ENCODE data around the gene ESYT2.
"Not testable (repeated sequence)": the region's sequence is repeated elsewhere in the genome, so short reads cannot be mapped to it uniquely, and the experiment has no call there.

The ESYT2 gene

GRCh38 chr7:158867214-158867984 is 38.1 kb upstream of the ESYT2 start:
- Histone ChIP-seq H3K4me3 (ENCODE audit: insufficient read length, low read depth) (no peak overlapping the region), H3K36me3 (ENCODE audit: insufficient read depth, insufficient read length, low read length) (peaks cover 14% of the 10 kb centered on the region), H3K9ac (ENCODE audit: insufficient read length, low read depth) (no peak overlapping the region), H3K4me1 (ENCODE audit: insufficient read depth, insufficient read length) (no peaks in the 10 kb centered on the region), H3K27me3 (ENCODE audit: insufficient read depth, insufficient read length) (no peaks in the 10 kb centered on the region), H3K9me3 (ENCODE audit: insufficient read depth, low read length) (no peaks in the 10 kb centered on the region)
- TF ChIP-seq ZNF274 (IDR thresholded peaks at IDR 0.05; ENCODE audit: low read depth, low read length): no peak
- no peak for TF ChIP-seq YY1 (IDR thresholded peaks at IDR 0.05; ENCODE audit: insufficient read depth, insufficient read length)
- TF ChIP-seq SUZ12 (IDR thresholded peaks at IDR 0.05; ENCODE audit: extremely low read depth, insufficient read depth, insufficient read length): no peak
- DNase-seq (ENCODE audit: low read depth, low spot score): no peak

- no peaks in the 10 kb centered on the region for H3K27me3 ChIP-seq (ENCODE audit: insufficient read depth, insufficient read length)
- H3K36me3 ChIP-seq (ENCODE audit: insufficient read depth, insufficient read length, low read length): peaks cover 12% of the 10 kb centered on the region
- TF ChIP-seq YY1 (IDR thresholded peaks at IDR 0.05; ENCODE audit: insufficient read depth, insufficient read length) (no peak), SUZ12 (IDR thresholded peaks at IDR 0.05; ENCODE audit: extremely low read depth, insufficient read depth, insufficient read length) (no peak), ZNF274 (IDR thresholded peaks at IDR 0.05; ENCODE audit: low read depth, low read length) (no peak)
- H3K4me3 ChIP-seq (ENCODE audit: insufficient read length, low read depth): no peak overlapping the region
- H3K9ac ChIP-seq (ENCODE audit: insufficient read length, low read depth): no peak overlapping the region
- DNase-seq (ENCODE audit: low read depth, low spot score): no peak
- H3K9me3 ChIP-seq (ENCODE audit: insufficient read depth, low read length): no peaks in the 10 kb centered on the region
- H3K4me1 ChIP-seq (ENCODE audit: insufficient read depth, insufficient read length): peaks cover 2% of the 10 kb centered on the region
These were observed 36.7 kb upstream of the ESYT2 start for GRCh38 chr7:158865977-158866376.

GRCh38 chr7:158865462-158865922 is 36.2 kb upstream of the ESYT2 start:
- Histone ChIP-seq H3K4me1 (ENCODE audit: insufficient read depth, insufficient read length) (peaks cover 2% of the 10 kb centered on the region), H3K27me3 (ENCODE audit: insufficient read depth, insufficient read length) (no peaks in the 10 kb centered on the region), H3K4me3 (ENCODE audit: insufficient read length, low read depth) (no peak overlapping the region), H3K9ac (ENCODE audit: insufficient read length, low read depth) (no peak overlapping the region), H3K36me3 (ENCODE audit: insufficient read depth, insufficient read length, low read length) (peaks cover 9% of the 10 kb centered on the region), H3K9me3 (ENCODE audit: insufficient read depth, low read length) (no peaks in the 10 kb centered on the region)
- DNase-seq (ENCODE audit: low read depth, low spot score): no peak
- TF ChIP-seq ZNF274 (IDR thresholded peaks at IDR 0.05; ENCODE audit: low read depth, low read length): no peak
- TF ChIP-seq SUZ12 (IDR thresholded peaks at IDR 0.05; ENCODE audit: extremely low read depth, insufficient read depth, insufficient read length): no peak
- TF ChIP-seq YY1 (IDR thresholded peaks at IDR 0.05; ENCODE audit: insufficient read depth, insufficient read length): no peak

- no peak overlapping the region for H3K9ac ChIP-seq (ENCODE audit: insufficient read length, low read depth)
- peaks cover 2% of the 10 kb centered on the region for H3K4me1 ChIP-seq (ENCODE audit: insufficient read depth, insufficient read length)
- DNase-seq (ENCODE audit: low read depth, low spot score): no peak
- no peak for TF ChIP-seq YY1 (IDR thresholded peaks at IDR 0.05; ENCODE audit: insufficient read depth, insufficient read length)
- no peak for TF ChIP-seq SUZ12 (IDR thresholded peaks at IDR 0.05; ENCODE audit: extremely low read depth, insufficient read depth, insufficient read length)
- TF ChIP-seq ZNF274 (IDR thresholded peaks at IDR 0.05; ENCODE audit: low read depth, low read length): no peak
- H3K27me3 ChIP-seq (ENCODE audit: insufficient read depth, insufficient read length): no peaks in the 10 kb centered on the region
- H3K36me3 ChIP-seq (ENCODE audit: insufficient read depth, insufficient read length, low read length): peaks cover 8% of the 10 kb centered on the region
- no peaks in the 10 kb centered on the region for H3K9me3 ChIP-seq (ENCODE audit: insufficient read depth, low read length)
- H3K4me3 ChIP-seq (ENCODE audit: insufficient read length, low read depth): no peak overlapping the region
These were observed 35.5 kb upstream of the ESYT2 start for GRCh38 chr7:158864833-158865232.

- peaks cover 5% of the 10 kb centered on the region for H3K36me3 ChIP-seq (ENCODE audit: insufficient read depth, insufficient read length, low read length)
- H3K9ac ChIP-seq (ENCODE audit: insufficient read length, low read depth): no peak overlapping the region
- H3K9me3 ChIP-seq (ENCODE audit: insufficient read depth, low read length): no peaks in the 10 kb centered on the region
- DNase-seq (ENCODE audit: low read depth, low spot score): no peak
- no peak for TF ChIP-seq YY1 (IDR thresholded peaks at IDR 0.05; ENCODE audit: insufficient read depth, insufficient read length)
- no peak for TF ChIP-seq ZNF274 (IDR thresholded peaks at IDR 0.05; ENCODE audit: low read depth, low read length)
- no peak for TF ChIP-seq SUZ12 (IDR thresholded peaks at IDR 0.05; ENCODE audit: extremely low read depth, insufficient read depth, insufficient read length)
- H3K27me3 ChIP-seq (ENCODE audit: insufficient read depth, insufficient read length): no peaks in the 10 kb centered on the region
- peaks cover 2% of the 10 kb centered on the region for H3K4me1 ChIP-seq (ENCODE audit: insufficient read depth, insufficient read length)
- H3K4me3 ChIP-seq (ENCODE audit: insufficient read length, low read depth): no peak overlapping the region
These were observed 35.2 kb upstream of the ESYT2 start for GRCh38 chr7:158864507-158864820.

- Histone ChIP-seq H3K4me3 (ENCODE audit: insufficient read length, low read depth) (no peak overlapping the region), H3K36me3 (ENCODE audit: insufficient read depth, insufficient read length, low read length) (peaks cover 5% of the 10 kb centered on the region), H3K27me3 (ENCODE audit: insufficient read depth, insufficient read length) (no peaks in the 10 kb centered on the region), H3K4me1 (ENCODE audit: insufficient read depth, insufficient read length) (peaks cover 5% of the 10 kb centered on the region), H3K9me3 (ENCODE audit: insufficient read depth, low read length) (no peaks in the 10 kb centered on the region), H3K9ac (ENCODE audit: insufficient read length, low read depth) (no peak overlapping the region)
- DNase-seq (ENCODE audit: low read depth, low spot score): no peak
- TF ChIP-seq ZNF274 (IDR thresholded peaks at IDR 0.05; ENCODE audit: low read depth, low read length) (no peak), SUZ12 (IDR thresholded peaks at IDR 0.05; ENCODE audit: extremely low read depth, insufficient read depth, insufficient read length) (no peak), YY1 (IDR thresholded peaks at IDR 0.05; ENCODE audit: insufficient read depth, insufficient read length) (no peak)
These were observed 34.5 kb upstream of the ESYT2 start for GRCh38 chr7:158863611-158864506.

- H3K27me3 ChIP-seq (ENCODE audit: insufficient read depth, insufficient read length); DNase-seq (ENCODE audit: low read depth, low spot score); H3K9ac ChIP-seq (ENCODE audit: insufficient read length, low read depth); H3K36me3 ChIP-seq (ENCODE audit: insufficient read depth, insufficient read length, low read length); H3K4me3 ChIP-seq (ENCODE audit: insufficient read length, low read depth); H3K9me3 ChIP-seq (ENCODE audit: insufficient read depth, low read length); H3K4me1 ChIP-seq (ENCODE audit: insufficient read depth, insufficient read length): not testable (repeated sequence)
These were observed 33.8 kb upstream of the ESYT2 start for GRCh38 chr7:158862985-158863610.
